GM18861 (cell line): ENCODE data around the gene STX5.
"Not testable (repeated sequence)": the region's sequence is repeated elsewhere in the genome, so short reads cannot be mapped to it uniquely, and the experiment has no call there.

Experiments
- ATAC-seq: cut with Tn5 transposase; IDR thresholded peaks from one replicate; pipeline ENCODE4 v1.9.1; 2021; ENCODE audit not compliant: unreplicated experiment

The STX5 gene, protein sequence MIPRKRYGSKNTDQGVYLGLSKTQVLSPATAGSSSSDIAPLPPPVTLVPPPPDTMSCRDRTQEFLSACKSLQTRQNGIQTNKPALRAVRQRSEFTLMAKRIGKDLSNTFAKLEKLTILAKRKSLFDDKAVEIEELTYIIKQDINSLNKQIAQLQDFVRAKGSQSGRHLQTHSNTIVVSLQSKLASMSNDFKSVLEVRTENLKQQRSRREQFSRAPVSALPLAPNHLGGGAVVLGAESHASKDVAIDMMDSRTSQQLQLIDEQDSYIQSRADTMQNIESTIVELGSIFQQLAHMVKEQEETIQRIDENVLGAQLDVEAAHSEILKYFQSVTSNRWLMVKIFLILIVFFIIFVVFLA

GRCh38 chr11:62831520-62832335 lies at the start of gene STX5:
STX5 (minus strand) TSS chr11:62832051; CDS start chr11:62831243, 808 bp downstream.
- ATAC-seq: peak; percentile 67

DNA sequence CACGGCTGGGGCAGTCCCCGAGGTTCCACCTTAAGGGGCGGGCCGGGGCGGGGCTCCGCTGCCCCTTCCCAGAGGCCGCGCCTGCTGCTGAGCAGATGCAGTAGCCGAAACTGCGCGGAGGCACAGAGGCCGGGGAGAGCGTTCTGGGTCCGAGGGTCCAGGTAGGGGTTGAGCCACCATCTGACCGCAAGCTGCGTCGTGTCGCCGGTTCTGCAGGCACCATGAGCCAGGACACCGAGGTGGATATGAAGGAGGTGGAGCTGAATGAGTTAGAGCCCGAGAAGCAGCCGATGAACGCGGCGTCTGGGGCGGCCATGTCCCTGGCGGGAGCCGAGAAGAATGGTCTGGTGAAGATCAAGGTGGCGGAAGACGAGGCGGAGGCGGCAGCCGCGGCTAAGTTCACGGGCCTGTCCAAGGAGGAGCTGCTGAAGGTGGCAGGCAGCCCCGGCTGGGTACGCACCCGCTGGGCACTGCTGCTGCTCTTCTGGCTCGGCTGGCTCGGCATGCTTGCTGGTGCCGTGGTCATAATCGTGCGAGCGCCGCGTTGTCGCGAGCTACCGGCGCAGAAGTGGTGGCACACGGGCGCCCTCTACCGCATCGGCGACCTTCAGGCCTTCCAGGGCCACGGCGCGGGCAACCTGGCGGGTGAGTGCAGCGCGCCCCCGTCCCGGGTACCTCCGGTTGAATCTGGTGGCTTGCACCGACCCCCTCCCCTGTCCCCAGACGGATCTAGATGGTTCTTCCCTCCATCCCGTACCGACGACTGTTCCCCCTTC lies 49.1 kb upstream of the STX5 start, which contains the start of gene SLC3A2:
Gene SLC3A2, plus strand, starts transcription at position 94 of the 776 bp plus-strand sequence. Its CDS starts 128 bp downstream, at position 222.
- ATAC-seq: peak; percentile 57

GRCh38 chr11:62880231-62880802 lies 48.5 kb upstream of the STX5 start:
- ATAC-seq: peak; percentile 16

DNA sequence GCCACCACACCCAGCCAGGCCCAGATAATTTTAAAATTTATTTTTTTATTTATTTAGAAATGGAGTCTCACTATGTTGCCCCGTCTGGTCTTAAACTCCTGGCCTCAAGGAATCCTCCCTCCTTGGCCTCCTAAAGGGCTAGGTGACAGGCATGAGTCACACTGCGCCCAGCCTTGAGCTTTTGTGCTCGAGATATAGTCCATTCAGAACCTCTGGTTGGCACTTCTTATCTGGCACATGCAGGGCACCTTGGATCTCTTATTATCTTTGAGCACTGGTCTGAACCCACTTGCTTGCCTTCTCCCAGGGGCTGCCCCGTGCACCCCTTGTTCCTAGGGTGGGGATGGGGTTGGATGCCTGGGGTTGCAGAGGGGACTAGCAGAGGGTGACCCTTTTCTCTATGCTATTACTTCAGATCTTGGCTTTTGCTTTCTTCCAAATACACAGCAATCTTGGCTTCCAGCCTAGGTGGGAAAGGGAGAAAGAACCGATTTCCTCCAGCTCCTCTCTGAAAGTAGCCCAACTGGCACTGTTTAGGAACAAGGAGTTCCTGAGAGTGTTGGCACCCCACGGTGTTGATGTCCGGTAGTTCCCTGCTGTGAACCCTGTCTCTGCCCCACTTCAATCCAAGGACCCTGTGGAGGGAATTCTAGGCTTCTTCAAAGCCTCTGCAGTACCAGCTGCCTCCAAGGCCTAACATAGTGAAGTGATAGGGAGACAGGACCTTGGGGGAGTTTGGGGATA lies 47.6 kb upstream of the STX5 start:
- no peak for ATAC-seq

DNA sequence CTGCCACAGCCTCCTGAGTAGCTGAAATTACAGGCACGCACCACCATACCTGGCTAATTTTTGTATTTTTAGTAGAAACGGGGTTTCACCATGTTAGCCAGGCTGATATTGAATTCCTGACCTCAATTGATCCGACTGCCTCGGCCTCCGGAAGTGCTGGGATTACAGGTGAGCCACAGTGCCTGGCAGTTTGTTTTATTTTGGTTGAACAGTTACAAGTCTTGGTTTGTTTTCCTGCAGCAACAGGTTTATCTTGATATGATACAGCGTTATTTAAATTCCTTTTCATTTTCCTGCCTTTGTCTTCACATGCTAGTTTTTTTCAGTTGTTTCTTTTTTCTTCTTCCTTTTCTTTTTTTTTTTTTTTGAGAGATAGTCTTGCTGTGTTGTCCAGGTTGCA lies 44.9 kb upstream of the STX5 start:
- ATAC-seq: no peak

GRCh38 chr11:62875698-62876478 lies 44.0 kb upstream of the STX5 start:
- no peak for ATAC-seq

DNA sequence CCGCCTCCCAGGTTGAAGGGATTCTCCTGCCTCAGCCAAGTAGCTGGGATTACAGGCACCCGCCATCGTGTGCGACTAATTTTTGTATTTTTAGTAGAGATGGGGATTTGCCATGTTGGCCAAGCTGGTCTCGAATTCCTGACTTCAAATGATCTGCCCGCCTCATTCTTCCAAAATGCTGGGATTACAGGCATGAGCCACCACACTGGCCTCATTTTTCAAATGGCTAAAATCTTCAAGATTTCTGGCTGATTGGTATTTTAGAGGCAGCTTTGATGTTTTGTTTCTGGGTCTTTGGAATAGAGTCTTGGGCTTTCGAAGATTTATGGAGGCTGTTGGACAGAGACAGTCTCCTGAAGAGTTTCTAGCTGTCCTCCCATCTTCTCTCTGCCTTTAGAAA lies 43.0 kb upstream of the STX5 start:
- no peak for ATAC-seq

DNA sequence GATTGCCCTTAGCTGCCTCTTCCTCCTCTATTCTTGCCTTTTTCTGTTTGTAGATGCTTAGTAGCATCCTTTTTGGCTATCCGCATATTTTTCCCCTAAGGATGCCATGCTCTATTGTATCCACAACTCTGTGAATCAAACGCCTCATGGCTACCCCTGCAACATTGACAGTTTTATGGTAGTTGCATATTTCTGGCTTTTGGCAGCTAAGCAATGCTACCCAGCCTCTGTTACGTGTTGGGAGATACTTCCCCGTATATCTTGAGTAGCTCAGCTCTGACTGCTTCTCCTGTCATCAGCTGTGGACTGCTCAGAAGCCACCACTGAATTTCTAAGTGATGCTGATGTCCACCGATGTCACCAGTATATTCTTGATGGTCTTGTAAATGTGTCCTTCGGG lies 33.8 kb upstream of the STX5 start:
- ATAC-seq: no peak

DNA sequence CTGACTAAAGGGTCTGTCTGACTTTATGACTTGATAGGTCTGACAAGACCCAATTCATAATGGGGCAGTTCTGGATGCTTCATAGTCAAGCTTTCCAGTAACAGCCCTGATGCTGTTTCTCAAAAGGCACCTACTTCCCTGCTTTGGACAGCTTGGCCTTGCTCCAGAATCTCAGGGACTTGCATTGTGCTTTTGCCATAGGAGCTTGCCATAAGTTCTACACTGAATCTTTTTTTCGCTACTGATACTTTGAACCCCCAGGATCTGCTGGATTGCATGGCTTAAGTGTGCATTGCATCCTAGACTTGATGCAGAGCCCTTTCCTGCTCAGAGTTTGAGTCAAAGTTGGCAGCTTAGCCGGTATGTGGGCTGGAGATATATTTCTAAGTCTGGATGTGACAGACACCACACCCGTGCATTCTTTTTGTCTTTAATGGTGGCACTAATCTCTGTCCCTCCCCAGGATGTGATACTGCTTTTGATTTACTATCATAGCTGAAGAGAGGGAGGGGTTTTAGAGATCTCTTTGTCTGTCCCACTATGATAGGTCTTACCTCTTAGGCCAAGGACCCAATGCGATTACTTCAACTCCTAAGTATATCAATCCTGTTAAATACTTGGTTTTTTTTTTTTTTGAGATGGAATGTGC lies 32.0 kb upstream of the STX5 start:
- ATAC-seq: no peak

DNA sequence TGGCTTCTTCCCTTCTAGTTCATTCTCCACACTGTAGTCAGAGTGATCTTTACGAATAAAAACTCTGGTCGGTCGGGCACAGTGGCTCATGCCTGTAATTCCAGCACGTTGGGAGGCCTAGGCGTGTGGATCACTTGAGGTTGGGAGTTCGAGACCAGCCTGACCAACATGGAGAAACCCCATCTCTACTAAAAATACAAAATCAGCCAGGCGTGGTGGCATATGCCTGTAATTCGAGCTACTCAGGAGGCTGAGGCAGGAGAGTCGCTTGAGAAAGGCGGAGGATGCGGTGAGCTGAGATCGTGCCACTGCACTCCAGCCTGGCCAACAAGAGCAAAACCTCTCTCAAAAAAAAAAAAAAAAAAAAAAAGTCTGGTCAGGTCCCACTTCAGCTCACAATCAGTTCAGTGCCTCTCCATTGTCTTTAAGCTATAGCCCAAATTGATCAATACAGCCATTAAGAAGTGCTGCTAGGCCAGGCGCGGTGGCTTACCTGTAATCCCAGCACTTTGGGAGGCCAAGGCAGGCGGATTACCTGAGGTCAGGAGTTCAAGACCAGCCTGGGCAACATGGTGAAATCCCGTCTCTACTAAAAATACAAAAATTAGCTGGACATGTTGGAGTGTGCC lies 29.8 kb upstream of the STX5 start:
- ATAC-seq: not testable (repeated sequence)

DNA sequence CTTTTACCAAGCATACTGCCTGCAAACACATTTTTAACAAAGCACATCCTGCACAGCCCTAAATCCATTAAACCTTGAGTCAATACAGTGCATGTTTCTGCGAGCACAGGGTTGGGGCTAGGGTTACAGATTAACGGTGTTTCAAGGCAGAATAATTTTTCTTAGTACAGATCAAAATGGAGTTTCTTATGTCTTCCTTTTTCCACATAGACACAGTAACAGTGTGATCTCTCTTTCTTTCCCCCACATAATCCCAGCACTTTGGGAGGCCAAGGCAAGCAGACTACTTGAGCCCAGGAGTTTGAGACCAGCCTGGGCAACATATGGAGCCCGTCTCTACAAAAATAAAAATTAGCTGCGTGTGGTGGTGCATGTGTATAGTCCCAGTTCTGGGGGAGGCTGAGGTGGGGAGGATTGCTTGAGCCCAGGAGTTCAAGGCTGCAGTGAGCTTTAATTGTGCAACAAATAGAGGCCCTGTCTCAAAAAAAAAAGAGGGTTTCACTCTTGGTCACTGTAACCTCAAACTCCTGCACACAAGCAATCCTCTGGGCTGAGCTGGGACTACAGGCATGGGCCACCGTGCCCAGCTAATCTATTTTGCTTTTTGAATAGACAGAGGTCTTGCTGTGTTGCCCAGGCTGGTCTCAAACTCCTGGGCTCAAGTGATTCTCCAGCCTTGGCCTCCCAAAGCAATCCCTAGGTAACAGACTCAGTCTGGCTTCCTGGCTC lies 29.1 kb upstream of the STX5 start:
- ATAC-seq: no peak

DNA sequence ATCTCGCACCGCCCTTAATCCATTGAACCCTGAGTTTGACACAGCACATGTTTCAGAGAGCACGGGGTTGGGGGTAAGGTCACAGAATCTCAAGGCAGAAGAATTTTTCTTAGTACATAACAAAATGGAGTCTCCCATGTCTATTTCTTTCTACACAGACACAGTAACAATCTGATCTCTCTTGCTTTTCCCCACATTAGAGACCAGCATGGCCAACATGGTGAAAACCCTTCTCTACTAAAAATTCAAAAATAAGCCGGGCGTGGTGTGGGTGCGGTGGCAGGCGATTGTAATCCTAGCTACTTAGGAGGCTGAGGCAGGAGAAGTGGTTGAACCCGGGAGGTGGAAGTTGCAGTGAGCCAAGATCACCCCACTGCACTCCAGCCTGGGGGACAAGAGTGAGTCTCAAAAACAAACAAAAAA lies 27.4 kb upstream of the STX5 start:
- ATAC-seq: not testable (repeated sequence)

DNA sequence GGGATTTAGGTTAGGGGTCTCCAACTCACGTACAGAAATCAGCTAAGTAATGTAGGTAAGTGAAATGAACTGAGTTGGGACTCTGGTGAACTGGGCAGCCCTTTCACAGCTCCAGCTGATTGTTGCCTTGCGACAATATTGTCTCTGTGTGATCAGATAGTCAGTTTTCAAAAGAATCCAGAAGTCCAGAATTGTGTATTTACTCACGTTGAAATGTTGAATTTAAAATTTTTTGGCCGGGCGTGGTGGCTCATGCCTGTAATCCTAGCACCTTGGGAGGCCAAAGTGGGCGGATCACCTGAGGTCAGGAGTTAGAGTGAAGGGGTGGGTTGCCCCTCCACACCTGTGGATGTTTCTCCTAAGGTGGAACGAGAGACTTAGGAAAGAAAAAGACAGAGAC lies 26.4 kb upstream of the STX5 start:
- no peak for ATAC-seq

DNA sequence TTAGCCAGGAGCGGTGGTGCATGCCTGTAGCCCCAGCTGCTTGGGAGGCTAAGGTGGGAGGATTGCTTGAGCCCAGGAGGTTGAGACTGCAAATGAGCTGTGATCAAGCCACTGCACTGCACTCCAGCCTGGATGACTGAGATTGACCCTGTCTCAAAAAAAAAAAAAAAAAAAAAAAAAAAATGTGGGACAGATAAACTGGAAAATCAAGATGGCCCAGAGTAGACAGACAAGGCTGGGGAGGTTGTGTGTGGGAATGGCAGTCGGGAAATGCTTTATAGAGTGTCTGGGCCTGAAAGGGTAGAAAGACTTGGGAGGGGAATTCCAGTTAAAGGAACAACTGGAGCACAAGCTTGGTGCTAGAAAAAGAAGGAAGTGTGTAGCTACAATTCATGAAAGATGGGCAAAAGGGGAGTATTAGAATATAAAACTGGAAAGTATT lies 25.7 kb upstream of the STX5 start:
- ATAC-seq: no peak

DNA sequence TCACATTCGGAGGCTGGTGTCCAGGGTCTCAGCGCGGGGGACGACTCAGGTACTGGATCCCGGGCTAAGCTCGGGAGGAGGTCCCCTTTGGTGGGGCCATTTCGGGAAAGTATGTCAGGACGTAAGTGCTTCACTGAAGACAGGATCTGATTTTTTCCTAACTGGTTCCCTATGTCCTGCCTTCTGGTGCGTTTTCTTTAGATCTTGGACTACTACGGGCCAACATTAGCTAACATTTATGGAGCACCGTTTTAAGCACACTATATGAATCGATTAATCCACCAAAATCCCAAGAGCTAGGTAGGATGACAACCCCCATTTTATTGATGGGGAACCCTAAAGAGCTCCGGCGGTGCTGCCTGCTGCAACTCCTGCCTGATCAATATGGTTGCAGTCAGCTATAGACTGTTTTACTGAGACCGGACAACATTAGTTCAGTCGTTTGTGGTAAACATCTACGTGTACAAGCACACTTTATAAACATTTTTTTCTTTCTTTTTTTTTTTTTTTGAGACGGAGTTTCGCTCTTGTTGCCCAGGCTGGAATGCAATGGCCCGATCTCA lies 24.6 kb upstream of the STX5 start:
- ATAC-seq: no peak

DNA sequence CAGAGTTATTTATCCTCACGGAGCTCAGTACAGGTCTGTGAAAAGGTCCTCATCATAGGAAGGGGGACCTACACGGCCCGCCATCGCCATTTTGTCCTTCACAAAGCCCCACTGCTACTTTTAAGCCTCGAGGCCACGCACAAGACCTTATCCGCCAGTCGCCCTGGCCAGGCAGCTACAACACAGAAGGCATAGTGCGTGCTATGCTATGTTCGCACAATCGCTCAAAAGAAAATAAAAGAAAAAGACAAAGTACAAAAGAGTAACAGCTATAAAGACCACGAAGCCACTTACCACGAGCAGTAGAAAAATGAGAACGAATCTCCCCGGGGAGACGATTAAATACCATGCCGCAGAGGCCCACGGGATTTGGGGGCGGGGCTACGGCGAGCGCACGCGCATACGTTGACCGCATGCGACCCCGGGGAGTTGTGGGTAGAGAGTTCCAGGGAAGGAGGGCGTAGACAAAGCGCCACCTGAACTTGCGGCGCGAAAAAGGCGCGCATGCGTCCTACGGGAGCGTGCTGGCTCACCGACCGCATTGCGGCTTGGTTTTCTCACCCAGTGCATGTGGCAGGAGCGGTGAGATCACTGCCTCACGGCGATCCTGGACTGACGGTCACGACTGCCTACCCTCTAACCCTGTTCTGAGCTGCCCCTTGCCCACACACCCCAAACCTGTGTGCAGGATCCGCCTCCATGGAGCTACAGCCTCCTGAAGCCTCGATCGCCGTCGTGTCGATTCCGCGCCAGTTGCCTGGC lies 23.9 kb upstream of the STX5 start:
- peak; percentile 84 for ATAC-seq
